GM23338 (cell line): Measurements from ENCODE around the gene TSPO2.

ENCODE experiments used
- CREB1 ChIP-seq: fragments of 250-450 bp; sonication (Bioruptor Pico); IDR thresholded peaks from 2 replicates; pipeline ENCODE4 v1.5.0; 2020; ENCODE audit warnings: low read depth, mild to moderate bottlenecking, moderate library complexity
- CTCF ChIP-seq, 2 experiments: fragments of 200-600 bp in 1 of 2; sonication (generic) in 1 of 2; conservative IDR thresholded peaks; 2 replicates each; pipeline versions ENCODE4 v1.5.1 to v1.6.1; 2016 to 2017; ENCODE audit warnings: antibody characterized with exemption in 2 of 2, low read depth in 2 of 2, mild to moderate bottlenecking in 2 of 2, moderate library complexity in 1 of 2
- ETS1 ChIP-seq: IDR thresholded peaks from 2 replicates; pipeline ENCODE4 v1.6.1; 2016; ENCODE audit warnings: antibody characterized with exemption
- EZH2 ChIP-seq: fragments of 200-600 bp; sonication (generic); IDR thresholded peaks from one replicate; pipeline ENCODE4 v1.8.0; 2017; ENCODE audit warnings: antibody characterized with exemption, mild to moderate bottlenecking, low read depth; ENCODE audit not compliant: unreplicated experiment
- EZH2phosphoT487 ChIP-seq: fragments of 200-600 bp; sonication (generic); IDR thresholded peaks from one replicate; pipeline ENCODE4 v1.8.1; 2018; ENCODE audit warnings: antibody characterized with exemption; ENCODE audit not compliant: unreplicated experiment
- JUNB ChIP-seq: IDR thresholded peaks from one replicate; pipeline ENCODE4 v1.6.1; 2016; ENCODE audit warnings: antibody characterized with exemption; ENCODE audit not compliant: unreplicated experiment
- NANOG ChIP-seq: IDR thresholded peaks from 2 replicates; pipeline ENCODE4 v1.6.1; 2016; ENCODE audit warnings: antibody characterized with exemption, borderline replicate concordance
- POLR2AphosphoS5 ChIP-seq: IDR thresholded peaks from 2 replicates; pipeline ENCODE4 v1.6.1; 2016; ENCODE audit warnings: antibody characterized with exemption, low read depth
- REST ChIP-seq: IDR thresholded peaks from one replicate; pipeline ENCODE4 v1.6.1; 2018; ENCODE audit warnings: antibody characterized with exemption; ENCODE audit not compliant: unreplicated experiment
- STAT1 ChIP-seq: IDR thresholded peaks from one replicate; pipeline ENCODE4 v1.6.1; 2016; ENCODE audit warnings: antibody characterized with exemption; ENCODE audit not compliant: unreplicated experiment
- ZNF331 ChIP-seq: fragments of 250-450 bp; sonication (Bioruptor Pico); IDR thresholded peaks from 2 replicates; pipeline ENCODE4 v1.5.0; 2020; ENCODE audit warnings: low read depth, mild to moderate bottlenecking, moderate library complexity

- TF ChIP-seq CTCF (conservative IDR thresholded peaks at IDR 0.05; ENCODE audit: low read depth in 2 of 2) (no peak), EZH2 (no peak), REST (no peak), POLR2AphosphoS5 (no peak), JUNB (no peak), ETS1 (no peak), CREB1 (CRISPR knock-in tag) (no peak), NANOG (no peak), EZH2phosphoT487 (no peak), ZNF331 (no peak), STAT1 (no peak)
Observed at GRCh38 chr6:41043151-41043550, 884 bp downstream of the TSPO2 start.
